OCI-LY3 (cell line): ENCODE data around the gene SUSD5.

Experiments used
- H2AFZ ChIP-seq: fragments of 200-600, 300-600 bp; shearing (Covaris generic); 2 replicates; pipeline ENCODE4 v1.6.0; 2014; ENCODE audit warnings: antibody characterized with exemption, low read depth, low read length
- H3K27ac ChIP-seq: fragments of 200-600, 300-600 bp; sonication (generic); 2 replicates; pipeline ENCODE4 v1.5.1; 2014; ENCODE audit warnings: mild to moderate bottlenecking, low read length, moderate library complexity, mixed read lengths
- H3K27me3 ChIP-seq: fragments of 200-600, 300-600 bp; sonication (generic); 2 replicates; pipeline ENCODE4 v1.6.1; 2014; ENCODE audit warnings: low read depth, low read length, mixed read lengths
- H3K36me3 ChIP-seq: fragments of 200-600, 300-600 bp; sonication (generic); replicated peaks from 2 replicates; pipeline ENCODE3; 2014; ENCODE audit warnings: low read depth, low read length, mixed read lengths
- H3K4me1 ChIP-seq: fragments of 300-600, 200-600 bp; sonication (generic); 2 replicates; pipeline ENCODE4 v1.6.1; 2014; ENCODE audit warnings: low read length, mixed read lengths
- H3K4me2 ChIP-seq: fragments of 200-600, 300-600 bp; sonication (generic); 2 replicates; pipeline ENCODE4 v1.6.1; 2014; ENCODE audit warnings: low read length, mixed read lengths
- H3K4me3 ChIP-seq: fragments of 300-600, 200-600 bp; sonication (generic); 2 replicates; pipeline ENCODE4 v1.5.1; 2014; ENCODE audit warnings: antibody characterized with exemption, mild to moderate bottlenecking, low read length, moderate library complexity
- H3K79me2 ChIP-seq: fragments of 300-600, 200-600 bp; shearing (Covaris generic); 2 replicates; pipeline ENCODE4 v1.6.1; 2014; ENCODE audit warnings: mild to moderate bottlenecking, low read length, mixed read lengths
- H3K9ac ChIP-seq: fragments of 300-600, 200-600 bp; shearing (Covaris generic); 2 replicates; pipeline ENCODE4 v1.6.0; 2014; ENCODE audit warnings: mild to moderate bottlenecking, low read length, moderate library complexity
- H3K9me3 ChIP-seq: fragments of 200-600, 300-600 bp; shearing (Covaris generic); 2 replicates; pipeline ENCODE4 v1.6.1; 2014; ENCODE audit warnings: low read length, mixed read lengths; ENCODE audit not compliant: insufficient read depth
- H4K20me1 ChIP-seq: fragments of 200-600, 300-600 bp; sonication (generic); 2 replicates; pipeline ENCODE4 v1.6.1; 2016; ENCODE audit warnings: low read length, mixed read lengths; ENCODE audit not compliant: insufficient read depth
- EZH2phosphoT487 ChIP-seq: fragments of 200-600 bp; shearing (Covaris generic); IDR thresholded peaks from 2 replicates; pipeline ENCODE4 v1.6.1; 2018; ENCODE audit warnings: antibody characterized with exemption, mixed run types, low read depth
- TF ChIP-seq, protein P1 (sequence below): fragments of 200-600, 300-600 bp; sonication (generic); IDR thresholded peaks from 2 replicates; pipeline ENCODE4 v1.5.1; 2014; ENCODE audit warnings: antibody characterized with exemption, low read length, low read depth

Gene SUSD5

DNA sequence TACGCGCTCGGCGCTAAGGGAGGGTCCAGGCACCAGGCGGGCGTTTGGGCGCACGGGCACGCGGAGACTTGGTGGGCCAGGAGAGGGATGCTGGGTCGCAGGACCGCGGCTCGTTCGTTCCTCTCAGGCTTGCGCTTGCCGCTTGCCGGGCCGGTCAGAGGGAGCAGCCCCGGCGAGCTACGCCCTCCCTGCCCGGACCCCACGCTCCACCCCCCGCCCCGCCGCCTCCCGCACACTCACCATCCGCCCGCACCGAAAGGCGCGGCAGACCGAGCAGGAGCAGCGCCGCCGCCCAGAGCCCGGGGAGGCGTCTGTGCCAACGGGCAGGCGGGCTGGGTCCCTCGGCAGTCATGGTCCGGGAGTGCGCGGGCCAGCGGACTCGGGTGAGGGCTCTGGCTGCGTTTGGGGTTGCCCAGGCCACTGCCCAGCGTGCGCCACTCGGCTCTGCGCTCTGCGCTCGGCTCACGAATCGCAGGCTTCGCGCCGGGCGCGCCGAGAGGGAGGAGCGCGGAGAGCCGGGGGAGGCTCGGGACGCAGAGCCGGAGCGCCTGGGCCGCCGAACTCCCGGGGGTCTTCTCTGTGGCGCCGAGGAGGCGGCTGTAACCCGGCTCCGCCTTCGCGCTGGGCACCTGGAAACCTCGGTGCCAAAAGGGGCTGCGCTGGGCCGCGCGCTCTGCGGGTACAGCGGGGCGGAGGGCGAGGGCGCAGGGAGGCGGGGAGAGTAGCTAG lies at the start of gene SUSD5:
TSS of gene SUSD5 (minus strand) at position 365 of the 729 bp plus-strand sequence. CDS start at position 352, 13 bp downstream.
- TF ChIP-seq, protein P1, sequence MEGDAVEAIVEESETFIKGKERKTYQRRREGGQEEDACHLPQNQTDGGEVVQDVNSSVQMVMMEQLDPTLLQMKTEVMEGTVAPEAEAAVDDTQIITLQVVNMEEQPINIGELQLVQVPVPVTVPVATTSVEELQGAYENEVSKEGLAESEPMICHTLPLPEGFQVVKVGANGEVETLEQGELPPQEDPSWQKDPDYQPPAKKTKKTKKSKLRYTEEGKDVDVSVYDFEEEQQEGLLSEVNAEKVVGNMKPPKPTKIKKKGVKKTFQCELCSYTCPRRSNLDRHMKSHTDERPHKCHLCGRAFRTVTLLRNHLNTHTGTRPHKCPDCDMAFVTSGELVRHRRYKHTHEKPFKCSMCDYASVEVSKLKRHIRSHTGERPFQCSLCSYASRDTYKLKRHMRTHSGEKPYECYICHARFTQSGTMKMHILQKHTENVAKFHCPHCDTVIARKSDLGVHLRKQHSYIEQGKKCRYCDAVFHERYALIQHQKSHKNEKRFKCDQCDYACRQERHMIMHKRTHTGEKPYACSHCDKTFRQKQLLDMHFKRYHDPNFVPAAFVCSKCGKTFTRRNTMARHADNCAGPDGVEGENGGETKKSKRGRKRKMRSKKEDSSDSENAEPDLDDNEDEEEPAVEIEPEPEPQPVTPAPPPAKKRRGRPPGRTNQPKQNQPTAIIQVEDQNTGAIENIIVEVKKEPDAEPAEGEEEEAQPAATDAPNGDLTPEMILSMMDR, result no peak
- TF ChIP-seq EZH2phosphoT487, result no peak
- H3K27ac ChIP-seq, result no peak within 1 kb of the TSS
- no peaks in the 10 kb centered on the region for H3K36me3 ChIP-seq
- H4K20me1 ChIP-seq, result no peaks in the 10 kb centered on the region
- H2AFZ ChIP-seq, result no peak within 1 kb of the TSS
- H3K4me1 ChIP-seq, result no peaks in the 10 kb centered on the region
- H3K9me3 ChIP-seq, result no peaks in the 10 kb centered on the region
- H3K4me3 ChIP-seq, result no peak within 1 kb of the TSS
- no peak within 1 kb of the TSS for H3K4me2 ChIP-seq
- no peak within 1 kb of the TSS for H3K9ac ChIP-seq
- no peaks in the 10 kb centered on the region for H3K79me2 ChIP-seq
- peaks cover 15% of the 10 kb centered on the region for H3K27me3 ChIP-seq

DNA sequence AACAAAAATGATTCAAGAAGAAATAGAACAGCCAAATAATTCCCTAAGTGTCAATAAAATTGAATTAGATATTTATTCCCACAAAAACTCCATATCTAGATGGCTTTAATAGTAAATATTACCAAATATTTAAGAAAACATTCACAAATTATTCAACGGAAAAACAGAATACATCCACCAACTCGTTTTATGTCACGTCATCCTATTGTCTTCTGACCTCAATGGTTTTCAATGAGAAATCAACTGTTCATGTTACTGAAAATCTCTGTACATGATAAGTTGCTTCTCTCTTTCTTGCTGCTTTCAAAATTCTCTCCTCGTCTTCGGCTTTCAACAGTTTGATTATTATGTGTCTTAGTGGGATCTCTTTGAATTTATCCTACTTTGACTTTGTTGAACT lies 41.5 kb upstream of the SUSD5 start:
- no peak overlapping the region for H3K9ac ChIP-seq
- peaks cover 2% of the 10 kb centered on the region; the same call in 1 of the 2 replicates for H3K27me3 ChIP-seq
- no peaks in the 10 kb centered on the region for H3K79me2 ChIP-seq
- H3K4me1 ChIP-seq, result no peaks in the 10 kb centered on the region
- TF ChIP-seq EZH2phosphoT487, result no peak
- TF ChIP-seq, protein P1, result no peak
- H3K36me3 ChIP-seq, result no peaks in the 10 kb centered on the region
- no peak overlapping the region for H2AFZ ChIP-seq
- H3K4me2 ChIP-seq, result no peak overlapping the region
- no peaks in the 10 kb centered on the region for H4K20me1 ChIP-seq
- no peak overlapping the region for H3K27ac ChIP-seq
- H3K4me3 ChIP-seq, result no peak overlapping the region
- no peaks in the 10 kb centered on the region for H3K9me3 ChIP-seq

DNA sequence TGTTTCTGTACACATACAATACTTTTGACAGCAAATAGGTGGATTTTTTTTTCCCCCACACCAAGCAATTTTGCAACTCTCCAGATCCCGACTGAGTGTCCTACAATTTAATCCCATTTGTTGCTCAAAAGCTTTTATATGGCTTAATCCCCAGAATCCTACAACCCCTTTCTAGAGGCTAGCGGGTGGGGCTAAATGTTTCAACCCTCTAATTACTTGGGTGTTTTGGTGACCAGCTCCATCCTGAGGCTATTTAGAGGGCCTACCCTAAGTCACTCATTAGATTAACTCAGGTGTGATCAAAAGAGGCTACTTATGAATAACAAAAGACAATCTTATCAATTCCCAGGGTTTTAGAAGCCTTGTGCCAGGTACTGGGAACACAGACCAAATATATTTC lies 37.6 kb upstream of the SUSD5 start:
- H3K4me1 ChIP-seq, result no peaks in the 10 kb centered on the region
- TF ChIP-seq EZH2phosphoT487, result no peak
- no peak overlapping the region for H3K27ac ChIP-seq
- H3K9ac ChIP-seq, result no peak overlapping the region
- no peak overlapping the region for H3K4me2 ChIP-seq
- no peaks in the 10 kb centered on the region for H4K20me1 ChIP-seq
- no peaks in the 10 kb centered on the region for H3K9me3 ChIP-seq
- no peaks in the 10 kb centered on the region for H3K27me3 ChIP-seq
- no peak overlapping the region for H3K4me3 ChIP-seq
- H2AFZ ChIP-seq, result 0 out of 2 replicates have a peak overlapping the region, but pooled peaks have one; percentile 5
- no peaks in the 10 kb centered on the region for H3K36me3 ChIP-seq
- no peaks in the 10 kb centered on the region for H3K79me2 ChIP-seq

DNA sequence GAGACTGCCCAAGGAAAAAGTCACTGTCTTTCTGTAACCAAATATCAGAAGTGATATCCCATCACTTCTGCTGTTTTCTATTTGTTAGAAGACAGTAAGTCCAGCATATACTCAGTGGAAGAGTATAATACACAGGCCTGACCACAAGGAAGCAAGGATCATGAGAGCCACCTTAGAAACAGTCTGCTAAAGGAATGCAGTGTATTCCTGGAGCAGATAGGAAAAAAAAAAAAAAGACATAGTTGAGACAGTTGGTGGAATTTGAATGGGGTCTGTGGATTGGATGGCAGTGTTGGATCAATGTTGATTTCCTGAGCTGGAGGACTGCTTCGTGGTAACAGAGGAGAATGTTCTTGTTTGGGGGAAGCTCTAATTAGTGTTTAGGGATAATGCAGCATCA lies 32.1 kb upstream of the SUSD5 start:
- Histone ChIP-seq H3K9me3 (no peaks in the 10 kb centered on the region), H3K9ac (no peak overlapping the region), H3K4me1 (no peaks in the 10 kb centered on the region), H3K27ac (no peak overlapping the region), H3K79me2 (no peaks in the 10 kb centered on the region), H4K20me1 (no peaks in the 10 kb centered on the region), H3K36me3 (no peaks in the 10 kb centered on the region), H3K27me3 (no peaks in the 10 kb centered on the region; the same call in 1 of the 2 replicates), H3K4me2 (no peak overlapping the region), H3K4me3 (no peak overlapping the region), H2AFZ (no peak overlapping the region)
- TF ChIP-seq, protein P1, result no peak
- TF ChIP-seq EZH2phosphoT487, result no peak
